GM23338 (cell line): ENCODE measurements around the gene TLR6. TPM values are rescaled to one million over a fixed set of nuclear protein-coding genes. Genes with fewer than 3 reads are reported as not detected.

Experiments used
- ATAC-seq: fragments of 200-7000 bp; cut with Tn5 transposase; 3 replicates; pipeline ENCODE4 v1.9.1; 2020
- DNase-seq: peaks from one replicate; pipeline ENCODE4 v3.0.0-alpha.2; 2015; ENCODE audit warnings: low spot score
- H2AFZ ChIP-seq: fragments of 200-600 bp; sonication (generic); 2 replicates; pipeline ENCODE4 v1.8.0; 2016; ENCODE audit warnings: antibody characterized with exemption, mild to moderate bottlenecking, moderate library complexity
- H3F3A ChIP-seq: fragments of 200-600 bp; sonication (generic); replicated peaks from 2 replicates; pipeline ENCODE4 v1.8.0; 2017; ENCODE audit warnings: antibody characterized with exemption, mixed run types, low read depth
- H3K27ac ChIP-seq: fragments of 200-600 bp; sonication (generic); 2 replicates; pipeline ENCODE4 v1.6.1; 2016; ENCODE audit warnings: low read depth
- H3K27me3 ChIP-seq: fragments of 200-600 bp; sonication (generic); 2 replicates; pipeline ENCODE4 v1.8.0; 2016; ENCODE audit warnings: mild to moderate bottlenecking, mixed run types, moderate library complexity; ENCODE audit not compliant: insufficient read depth
- H3K36me3 ChIP-seq: fragments of 200-600 bp; sonication (generic); 2 replicates; pipeline ENCODE4 v1.8.0; 2016; ENCODE audit warnings: mild to moderate bottlenecking; ENCODE audit not compliant: insufficient read depth
- H3K4me1 ChIP-seq: fragments of 200-600 bp; sonication (generic); 2 replicates; pipeline ENCODE4 v1.8.0; 2016; ENCODE audit warnings: mild to moderate bottlenecking, moderate library complexity; ENCODE audit not compliant: insufficient read depth
- H3K4me2 ChIP-seq: fragments of 200-600 bp; sonication (generic); 2 replicates; pipeline ENCODE4 v1.7.1; 2017; ENCODE audit warnings: mixed run types
- H3K4me3 ChIP-seq: fragments of 200-600 bp; sonication (generic); 2 replicates; pipeline ENCODE4 v1.6.1; 2016; ENCODE audit warnings: mixed run types
- H3K79me2 ChIP-seq: fragments of 200-600 bp; sonication (generic); replicated peaks from 2 replicates; pipeline ENCODE4 v1.8.0; 2017; ENCODE audit warnings: mild to moderate bottlenecking; ENCODE audit not compliant: insufficient read depth
- H3K9me2 ChIP-seq: fragments of 200-600 bp; sonication (generic); 2 replicates; pipeline ENCODE4 v1.8.0; 2017; ENCODE audit not compliant: insufficient read depth
- H4K20me1 ChIP-seq: fragments of 200-600 bp; sonication (generic); replicated peaks from 2 replicates; pipeline ENCODE4 v1.8.0; 2017; ENCODE audit warnings: mild to moderate bottlenecking; ENCODE audit not compliant: insufficient read depth
- H3K27ac Mint-ChIP-seq: 2 replicates; pipeline ENCODE4 v1.8.0; 2020; ENCODE audit warnings: inconsistent platforms, mild to moderate bottlenecking, moderate library complexity, mixed read lengths
- H3K27me3 Mint-ChIP-seq: 3 replicates; pipeline ENCODE4 v1.8.0; 2022; ENCODE audit warnings: low read depth, mild to moderate bottlenecking, moderate library complexity, mixed read lengths, inconsistent platforms; ENCODE audit not compliant: insufficient read depth, poor library complexity
- H3K36me3 Mint-ChIP-seq: 3 replicates; pipeline ENCODE4 v1.8.0; 2021; ENCODE audit warnings: low read depth, mild to moderate bottlenecking, inconsistent platforms, moderate library complexity, mixed read lengths
- H3K4me1 Mint-ChIP-seq: 3 replicates; pipeline ENCODE4 v1.8.0; 2020; ENCODE audit warnings: mild to moderate bottlenecking, inconsistent platforms, mixed read lengths
- H3K4me3 Mint-ChIP-seq: 3 replicates; pipeline ENCODE4 v1.8.0; 2021; ENCODE audit warnings: moderate library complexity, mild to moderate bottlenecking, inconsistent platforms, mixed read lengths
- H3K9me3 Mint-ChIP-seq: 3 replicates; pipeline ENCODE4 v1.8.0; 2020; ENCODE audit warnings: moderate library complexity, mild to moderate bottlenecking, inconsistent platforms, mixed read lengths
- CTCF ChIP-seq, 2 experiments: fragments of 200-600 bp in 1 of 2; sonication (generic) in 1 of 2; conservative IDR thresholded peaks; 2 replicates each; pipeline versions ENCODE4 v1.5.1 to v1.6.1; 2016 to 2017; ENCODE audit warnings: antibody characterized with exemption in 2 of 2, low read depth in 2 of 2, mild to moderate bottlenecking in 2 of 2, moderate library complexity in 1 of 2
- JUNB ChIP-seq: IDR thresholded peaks from one replicate; pipeline ENCODE4 v1.6.1; 2016; ENCODE audit warnings: antibody characterized with exemption; ENCODE audit not compliant: unreplicated experiment
- NANOG ChIP-seq: IDR thresholded peaks from 2 replicates; pipeline ENCODE4 v1.6.1; 2016; ENCODE audit warnings: antibody characterized with exemption, borderline replicate concordance
- POLR2AphosphoS5 ChIP-seq: IDR thresholded peaks from 2 replicates; pipeline ENCODE4 v1.6.1; 2016; ENCODE audit warnings: antibody characterized with exemption, low read depth
- REST ChIP-seq: IDR thresholded peaks from one replicate; pipeline ENCODE4 v1.6.1; 2018; ENCODE audit warnings: antibody characterized with exemption; ENCODE audit not compliant: unreplicated experiment
- ZNF114 ChIP-seq: fragments of 250-450 bp; sonication (Bioruptor Pico); IDR thresholded peaks from 2 replicates; pipeline ENCODE4 v1.5.0; 2020; ENCODE audit warnings: mild to moderate bottlenecking, moderate library complexity
- ZNF331 ChIP-seq: fragments of 250-450 bp; sonication (Bioruptor Pico); IDR thresholded peaks from 2 replicates; pipeline ENCODE4 v1.5.0; 2020; ENCODE audit warnings: low read depth, mild to moderate bottlenecking, moderate library complexity
- ZNF462 ChIP-seq: fragments of 250-450 bp; sonication (Bioruptor Pico); IDR thresholded peaks from 2 replicates; pipeline ENCODE4 v1.5.0; 2020; ENCODE audit warnings: mild to moderate bottlenecking, moderate library complexity
- polyA plus RNA-seq: library from polyadenylated mRNA; unstranded; fragments of >200 nt; fragmentation: Nextera tagmentation; extraction: Ambion mirVana; gene quantifications from 2 replicates; pipeline ENCODE4 v1.2.1, GENCODE V29; 2016
- total RNA-seq: library from RNA; depleted of rRNA; stranded (reverse); fragments of >200 nt; shearing (Covaris generic); gene quantifications from 2 replicates; pipeline ENCODE4 v1.2.3, GENCODE V29; 2014

The TLR6 gene
- total and polyA plus RNA-seq, 2 experiments from 2014 or later: 0.14 TPM; not detected in 1

GRCh38 chr4:38804654-38805295, 51.8 kb downstream of the TLR6 start, which contains the start of gene TLR1:
Gene TLR1, minus strand, starts transcription at chr4:38804791. Its CDS starts 5,960 bp downstream, at chr4:38798831.
- Histone ChIP-seq H3K4me3 (no peak within 1 kb of the TSS), H4K20me1 (no peaks in the 10 kb centered on the region), H3K79me2 (no peaks in the 10 kb centered on the region), H3F3A (no peaks in the 10 kb centered on the region), H3K9me2 (0 out of 2 replicates have a peak, but pooled peaks cover 6% of the 10 kb centered on the region), H2AFZ (no peak within 1 kb of the TSS), H3K27me3 (no peaks in the 10 kb centered on the region), H3K4me2 (no peak within 1 kb of the TSS), H3K36me3 (no peaks in the 10 kb centered on the region), H3K27ac (no peak within 1 kb of the TSS), H3K4me1 (no peaks in the 10 kb centered on the region)
- Mint-ChIP-seq H3K9me3 (peaks cover 52% of the 10 kb centered on the region), H3K4me3 (no peak within 1 kb of the TSS), H3K27ac (no peak within 1 kb of the TSS), H3K36me3 (peaks cover 17% of the 10 kb centered on the region), H3K4me1 (no peaks in the 10 kb centered on the region; the same call in 2 of the 3 replicates), H3K27me3 (peaks cover 2% of the 10 kb centered on the region)
- ATAC-seq (no peak), DNase-seq (peak; percentile 27)
- TF ChIP-seq ZNF331 (CRISPR knock-in tag) (no peak), CTCF (conservative IDR thresholded peaks at IDR 0.05; ENCODE audit: low read depth in 2 of 2) (peak in 1 of 2 experiments; percentile 44; a peak in 3 of 4 replicates)

- DNase-seq: no peak
- H3K9me3 Mint-ChIP-seq: peaks cover 52% of the 10 kb centered on the region
- no peak overlapping the region for H3K4me3 ChIP-seq
- H2AFZ ChIP-seq: no peak overlapping the region
- H3K79me2 ChIP-seq: no peaks in the 10 kb centered on the region
- H3K4me2 ChIP-seq: no peak overlapping the region
- no peaks in the 10 kb centered on the region for H3F3A ChIP-seq
- no peak overlapping the region for H3K27ac Mint-ChIP-seq
- ATAC-seq: no peak
- H3K4me1 Mint-ChIP-seq: no peaks in the 10 kb centered on the region; the same call in 2 of the 3 replicates
- 0 out of 2 replicates have a peak, but pooled peaks cover 8% of the 10 kb centered on the region for H3K9me2 ChIP-seq
- H3K36me3 ChIP-seq: no peaks in the 10 kb centered on the region
- H3K36me3 Mint-ChIP-seq: peaks cover 17% of the 10 kb centered on the region
- H3K4me3 Mint-ChIP-seq: no peak overlapping the region
- no peaks in the 10 kb centered on the region for H3K4me1 ChIP-seq
- peaks cover 2% of the 10 kb centered on the region for H3K27me3 Mint-ChIP-seq
- H3K27ac ChIP-seq: no peak overlapping the region
- no peaks in the 10 kb centered on the region for H4K20me1 ChIP-seq
- no peaks in the 10 kb centered on the region for H3K27me3 ChIP-seq
- TF ChIP-seq NANOG (no peak), POLR2AphosphoS5 (no peak), ZNF114 (CRISPR knock-in tag) (no peak), REST (no peak), ZNF462 (CRISPR knock-in tag) (no peak), JUNB (no peak)
Observed at GRCh38 chr4:38803833-38804653, 52.6 kb downstream of the TLR6 start.
